ENCODE data around the gene VCL. TPM values are rescaled to one million over a fixed set of nuclear protein-coding genes. Genes with fewer than 3 reads are reported as not detected.
A peak's percentile ranks its signal among the peaks of the same experiment; 100 is the strongest.

The VCL gene
- total RNA-seq, 1 experiment from 2014 or later: 106 TPM

- Histone ChIP-seq H3K27me3 (ENCODE audit: insufficient read depth, low read length) (no peaks in the 10 kb centered on the region), H3K4me1 (ENCODE audit: control insufficient read depth in 1 of 2, insufficient read depth in 2 of 2, low read length in 2 of 2) (peaks cover 3 to 23% of the 10 kb centered on the region in 2 experiments; a peak in 3 of 4 replicates), H3K4me2 (ENCODE audit: low read length) (no peak overlapping the region), H2AFZ (ENCODE audit: low read depth, low read length, poor library complexity, severe bottlenecking) (no peak overlapping the region), H3K79me2 (ENCODE audit: insufficient read depth, low read length) (peaks cover 78% of the 10 kb centered on the region), H3K9me2 (ENCODE audit: insufficient read depth) (no peaks in the 10 kb centered on the region), H3K9ac (ENCODE audit: low read length) (no peak overlapping the region), H3K9me3 (ENCODE audit: control insufficient read depth in 1 of 2, insufficient read depth in 1 of 2, low read depth in 1 of 2, low read length in 2 of 2) (no peaks in the 10 kb centered on the region), H4K20me1 (ENCODE audit: insufficient read depth) (no peaks in the 10 kb centered on the region), H3K27ac (ENCODE audit: low read depth, low read length) (no peak overlapping the region), H3K4me3 (replicated peaks in 1 of 2; ENCODE audit: low read depth in 1 of 2, low read length in 2 of 2) (no peak overlapping the region), H3K36me3 (ENCODE audit: control insufficient read depth in 1 of 2, insufficient read depth in 2 of 2, low read length in 2 of 2) (peaks cover 0 to 3% of the 10 kb centered on the region in 2 experiments; a peak in 1 of 4 replicates)
- ATAC-seq: no peak
- ChIA-PET CTCF (interaction anchor here (0.9 to 1.5 kb wide), 6 partner anchors 9 to 36 kb away, joined by 3 to 4 read pairs (median 4); no protein-coding TSS in a partner anchor), RAD21 (ENCODE audit: low non-redundant PET in 1 of 2, low total read pairs in 2 of 2, uncharacterized antibody in 2 of 2, unreplicated experiment in 2 of 2) (no interaction called here), POLR2A (no interaction called here)
- DNase-seq (ENCODE audit: low read depth, low spot score): no peak
- TF ChIP-seq RAD21 (IDR thresholded peaks at IDR 0.05; ENCODE audit: low read depth) (peak; percentile 59), CTCF (IDR thresholded peaks at IDR 0.05 in 2 of 3, conservative IDR thresholded peaks at IDR 0.05 in 1 of 3; ENCODE audit: borderline replicate concordance in 1 of 3, insufficient read depth in 1 of 3, low read depth in 2 of 3, low read length in 2 of 3) (peak; percentile 35 to 52 (median 42); a peak in 4 of 6 replicates), FOSL1 (IDR thresholded peaks at IDR 0.05; ENCODE audit: low read depth) (no peak)
- intact Hi-C loops (cut with micrococcal nuclease): no loop called here
- no TSS peak for BruUV-seq (replicated peaks)
Measured at GRCh38 chr10:74035303-74035702, 37.4 kb downstream of the VCL start.

DNA sequence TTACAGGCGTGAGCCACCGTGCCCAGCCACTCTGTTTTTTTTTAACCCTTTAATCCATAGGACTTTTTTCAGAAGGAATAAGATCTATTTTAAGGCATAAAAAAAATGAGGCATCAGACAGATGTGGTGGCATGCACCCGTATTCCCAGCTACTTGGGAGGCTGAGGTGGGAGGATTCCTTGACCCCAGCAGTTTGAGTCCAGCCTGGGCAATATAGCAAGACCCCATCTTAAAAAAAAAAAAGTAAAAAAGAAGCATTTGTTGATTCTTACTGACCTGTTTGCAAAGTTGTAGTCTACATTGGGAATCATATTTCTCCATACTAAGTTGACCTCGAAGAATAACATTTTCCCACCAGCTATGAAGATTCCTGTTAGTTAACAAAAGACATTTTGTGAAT lies 38.6 kb downstream of the VCL start:
- H3K36me3 ChIP-seq (ENCODE audit: control insufficient read depth in 1 of 2, insufficient read depth in 2 of 2, low read length in 2 of 2): peaks cover 0 to 3% of the 10 kb centered on the region in 2 experiments; a peak in 1 of 4 replicates
- no peaks in the 10 kb centered on the region for H3K9me2 ChIP-seq (ENCODE audit: insufficient read depth)
- no peak overlapping the region for H3K4me2 ChIP-seq (ENCODE audit: low read length)
- no peak overlapping the region for H3K27ac ChIP-seq (ENCODE audit: low read depth, low read length)
- H3K79me2 ChIP-seq (ENCODE audit: insufficient read depth, low read length): peaks cover 78% of the 10 kb centered on the region
- CTCF ChIA-PET: no interaction called here
- ATAC-seq: no peak
- TF ChIP-seq FOSL1 (IDR thresholded peaks at IDR 0.05; ENCODE audit: low read depth): no peak
- no peak for TF ChIP-seq ZFX (IDR thresholded peaks at IDR 0.05)
- no peak for TF ChIP-seq ELF1 (IDR thresholded peaks at IDR 0.05; ENCODE audit: borderline replicate concordance, low read depth)
- TF ChIP-seq EGR1 (IDR thresholded peaks at IDR 0.05; ENCODE audit: low read depth): no peak
- no peak for TF ChIP-seq CBX3 (IDR thresholded peaks at IDR 0.05; ENCODE audit: low read depth)
- no peak overlapping the region for H2AFZ ChIP-seq (ENCODE audit: low read depth, low read length, poor library complexity, severe bottlenecking)
- H3K27me3 ChIP-seq (ENCODE audit: insufficient read depth, low read length): no peaks in the 10 kb centered on the region
- POLR2A ChIA-PET: no interaction called here
- H4K20me1 ChIP-seq (ENCODE audit: insufficient read depth): no peaks in the 10 kb centered on the region
- RAD21 ChIA-PET (ENCODE audit: low non-redundant PET in 1 of 2, low total read pairs in 2 of 2, uncharacterized antibody in 2 of 2, unreplicated experiment in 2 of 2): no interaction called here
- no peak for DNase-seq (ENCODE audit: low read depth, low spot score)
- no peak overlapping the region for H3K9ac ChIP-seq (ENCODE audit: low read length)
- no TSS peak for BruUV-seq (replicated peaks)
- intact Hi-C loops (cut with micrococcal nuclease): no loop called here
- H3K4me1 ChIP-seq (ENCODE audit: control insufficient read depth in 1 of 2, insufficient read depth in 2 of 2, low read length in 2 of 2): peaks cover 3 to 26% of the 10 kb centered on the region in 2 experiments; a peak in 3 of 4 replicates
- no peak overlapping the region for H3K4me3 ChIP-seq (replicated peaks in 1 of 2; ENCODE audit: low read depth in 1 of 2, low read length in 2 of 2)
- no peaks in the 10 kb centered on the region for H3K9me3 ChIP-seq (ENCODE audit: control insufficient read depth in 1 of 2, insufficient read depth in 1 of 2, low read depth in 1 of 2, low read length in 2 of 2)

Data from HCT116 (cell line).